ACHN (cell line): ENCODE measurements around the gene KCNQ2.

ENCODE experiments used
- DNase-seq: peaks from one replicate; pipeline ENCODE4 v3.0.0-alpha.2; 2015
- in situ Hi-C: cut with HindIII; loops from 2 replicates; pipeline ENCODE4 v1.10.0; 2017; ENCODE audit warnings: low sequenced_read_pairs, low pct_ligation_motif_present, low pct_unique_long_range_greater_than_20kb

KCNQ2 gene

DNA sequence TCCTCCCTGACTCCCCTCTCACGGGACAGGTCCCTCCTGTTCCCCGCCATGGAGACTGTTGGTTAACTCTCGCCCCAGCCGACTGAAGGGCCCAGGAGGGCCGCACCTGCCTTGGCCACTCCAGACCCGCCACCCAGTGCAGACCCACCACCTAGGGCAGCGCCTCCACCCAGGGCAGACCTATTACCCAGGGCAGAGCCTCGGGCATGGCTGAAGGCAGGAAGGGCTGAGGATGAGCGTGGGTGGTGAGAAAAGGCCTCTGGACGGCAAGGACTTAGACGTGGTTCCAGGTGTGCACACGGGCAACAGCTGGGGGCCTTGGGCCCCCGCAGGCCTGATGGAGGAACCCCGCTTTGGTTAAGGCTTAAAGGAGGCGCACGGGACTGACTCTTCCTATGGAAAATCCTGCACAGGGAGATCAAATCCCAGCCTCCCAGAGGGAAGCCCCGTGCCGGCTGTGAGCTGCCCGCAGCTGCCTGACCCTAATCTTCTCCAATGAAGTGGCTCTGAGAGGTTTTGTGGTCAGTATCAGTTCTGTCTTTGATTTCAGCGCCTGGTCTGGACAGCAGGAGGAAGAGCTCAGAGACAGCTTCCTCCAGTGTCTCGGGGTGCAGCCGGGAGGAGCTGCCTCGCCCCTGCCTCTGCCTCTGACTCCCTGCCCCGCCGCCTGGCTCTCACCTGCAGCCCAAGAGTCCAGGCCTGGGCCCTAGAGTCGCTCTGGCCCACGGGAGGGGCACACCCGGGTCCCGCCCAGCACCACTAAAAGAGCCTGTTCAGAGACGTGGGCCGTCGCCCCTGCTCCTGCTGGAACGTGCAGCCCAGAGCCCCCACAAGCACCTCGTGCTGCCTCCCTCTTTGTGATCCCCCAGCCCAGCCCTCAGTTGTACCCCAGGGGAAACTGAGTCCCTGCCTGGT lies 99.2 kb downstream of the KCNQ2 start:
- in situ Hi-C loops, result no loop called here
- no peak for DNase-seq

DNA sequence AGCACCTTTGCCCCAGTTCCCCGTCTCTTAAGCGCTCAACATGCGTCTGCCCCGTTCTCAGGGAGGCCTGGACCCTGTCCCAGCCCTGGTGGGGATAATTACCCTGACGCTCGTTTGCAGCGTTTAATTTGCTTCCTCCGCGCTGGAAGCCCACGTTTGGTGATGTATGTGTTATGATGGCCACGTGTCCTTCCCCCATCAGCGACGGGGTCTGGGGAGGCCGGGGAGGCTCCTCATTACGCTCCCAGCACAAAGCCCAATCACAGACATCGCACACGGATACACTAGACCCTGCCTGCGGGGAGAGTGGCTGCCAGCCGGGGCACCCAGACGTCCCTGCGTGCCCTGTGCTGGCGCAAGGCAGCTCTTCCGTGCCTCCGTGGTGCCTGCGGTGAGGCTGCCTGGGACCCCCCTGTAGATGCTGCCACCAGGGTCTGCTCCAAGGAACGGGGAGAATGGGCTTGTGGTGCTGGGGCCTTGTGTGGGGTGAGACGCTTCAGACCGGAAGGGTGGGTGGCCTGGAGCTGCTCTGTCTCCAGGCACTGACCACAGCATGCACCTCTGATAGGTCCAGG lies 101.1 kb downstream of the KCNQ2 start:
- in situ Hi-C loops, result no loop called here
- DNase-seq, result no peak

DNA sequence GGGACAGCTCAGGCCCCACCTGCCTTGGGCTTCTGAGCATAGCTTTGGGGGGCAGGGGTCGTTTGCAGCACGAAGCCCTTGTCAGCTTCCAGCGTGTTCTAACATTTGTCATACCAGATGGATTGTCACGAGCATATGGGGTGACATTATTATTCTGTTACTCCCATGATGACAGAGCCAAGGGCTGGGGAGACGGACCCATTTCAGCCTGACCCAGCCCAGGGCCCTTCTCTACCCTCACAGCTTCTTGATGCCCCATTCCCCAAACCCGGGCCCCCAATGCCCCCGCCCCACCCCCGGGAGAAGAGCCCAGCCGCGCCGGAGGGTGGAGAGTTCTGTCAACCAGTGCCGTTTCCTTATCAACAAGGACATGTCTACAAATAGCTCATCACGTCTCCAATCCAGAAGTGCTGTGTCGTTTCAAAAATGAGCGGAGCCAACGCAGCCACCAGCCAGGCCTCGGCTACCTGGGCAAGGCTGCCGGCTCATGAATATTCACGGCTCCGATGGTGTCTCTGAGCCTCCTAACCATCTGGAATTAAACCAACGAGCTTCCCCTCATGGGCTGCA lies 101.8 kb downstream of the KCNQ2 start:
- in situ Hi-C loops, result no loop called here

DNA sequence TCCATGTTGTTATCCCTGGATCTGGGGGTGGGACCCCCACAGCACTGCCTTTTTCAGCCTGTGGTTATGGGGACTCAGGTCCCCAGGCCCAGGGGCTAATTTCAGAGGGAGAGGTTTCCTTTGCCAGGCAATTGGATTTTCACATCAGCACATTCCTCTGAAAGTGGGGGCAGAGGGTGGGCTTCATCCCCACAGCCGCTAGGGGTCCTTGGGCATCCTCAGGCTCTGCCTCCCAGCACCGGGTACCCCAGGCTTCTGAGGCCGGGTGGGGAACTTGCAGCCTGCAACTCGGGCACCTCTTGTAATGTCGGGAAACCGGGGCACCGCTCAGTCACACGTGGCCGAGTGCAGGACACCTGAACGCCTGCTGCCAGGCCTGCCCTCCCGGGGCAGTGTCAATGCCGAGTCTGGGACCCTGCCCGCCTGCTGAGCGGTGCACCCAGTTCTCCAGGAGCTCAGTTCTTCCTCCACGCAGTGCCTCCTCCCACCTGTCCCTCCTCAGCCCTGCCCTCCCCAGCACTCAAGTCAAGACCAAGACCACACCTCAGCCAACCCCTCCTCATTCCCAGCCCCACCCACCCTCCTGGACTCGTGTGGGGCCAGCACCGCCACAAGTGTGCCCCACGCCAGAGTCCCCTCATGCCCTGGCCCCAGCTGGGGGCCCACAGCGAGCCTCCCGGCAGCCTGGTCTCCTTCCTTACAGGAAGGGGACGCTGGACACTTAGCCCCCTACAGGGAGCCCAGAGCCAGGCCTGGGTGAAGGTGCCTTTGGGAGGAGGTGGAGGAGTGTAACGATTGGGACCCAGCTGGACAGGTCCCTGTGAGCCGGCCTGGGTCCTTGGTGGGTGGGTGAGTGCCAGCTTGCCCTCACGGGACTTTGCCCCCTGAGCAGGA lies 102.5 kb downstream of the KCNQ2 start:
- DNase-seq, result no peak
- in situ Hi-C loops, result no loop called here

More for the DNA sequence above, 101.8 kb downstream of the KCNQ2 start:
- DNase-seq, result no peak

DNA sequence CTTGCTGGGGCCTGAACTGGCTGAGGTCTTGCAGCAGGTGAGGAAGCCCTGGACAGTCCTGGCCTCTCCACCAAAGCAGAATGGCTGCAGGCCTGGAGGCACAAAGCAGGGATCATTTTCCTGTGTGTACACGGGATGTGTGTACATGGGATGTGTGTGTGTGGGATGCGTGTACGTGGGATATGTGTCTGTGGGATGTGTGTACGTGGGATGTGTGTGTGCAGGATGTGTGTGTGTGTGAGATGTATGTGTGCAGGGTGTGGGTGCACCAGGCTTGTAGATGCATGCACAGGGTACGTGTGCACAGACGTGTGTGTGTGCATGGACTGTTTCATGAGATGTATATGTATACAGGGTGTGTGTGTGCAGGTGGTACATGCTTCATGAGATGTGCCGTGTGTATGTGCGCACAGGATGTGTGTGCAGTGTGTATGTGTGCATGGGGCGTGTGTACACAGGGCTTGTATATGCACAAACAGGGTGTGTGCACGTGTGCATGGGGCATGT lies 103.4 kb downstream of the KCNQ2 start:
- no peak for DNase-seq
- in situ Hi-C loops, result no loop called here

DNA sequence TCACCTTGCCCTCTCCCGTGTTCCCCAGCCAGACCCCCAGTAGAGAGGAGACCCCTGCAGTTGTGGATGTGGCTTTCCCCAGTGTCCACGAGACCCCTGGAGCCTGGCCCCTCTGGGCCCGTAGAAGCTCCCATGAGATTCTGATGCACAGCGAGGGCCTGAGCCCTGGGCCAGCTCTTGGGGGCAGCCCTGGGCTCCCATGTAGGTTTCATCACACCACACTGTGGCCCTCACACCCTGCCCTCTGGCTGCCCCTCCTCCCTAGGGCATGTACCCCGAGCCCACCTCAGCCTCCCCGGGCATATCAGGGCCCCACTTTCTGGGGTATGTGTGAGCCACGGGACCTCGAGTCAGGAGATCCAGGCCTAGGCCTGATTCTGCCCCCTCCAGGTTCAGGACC lies 104.3 kb downstream of the KCNQ2 start:
- in situ Hi-C loops, result no loop called here

DNA sequence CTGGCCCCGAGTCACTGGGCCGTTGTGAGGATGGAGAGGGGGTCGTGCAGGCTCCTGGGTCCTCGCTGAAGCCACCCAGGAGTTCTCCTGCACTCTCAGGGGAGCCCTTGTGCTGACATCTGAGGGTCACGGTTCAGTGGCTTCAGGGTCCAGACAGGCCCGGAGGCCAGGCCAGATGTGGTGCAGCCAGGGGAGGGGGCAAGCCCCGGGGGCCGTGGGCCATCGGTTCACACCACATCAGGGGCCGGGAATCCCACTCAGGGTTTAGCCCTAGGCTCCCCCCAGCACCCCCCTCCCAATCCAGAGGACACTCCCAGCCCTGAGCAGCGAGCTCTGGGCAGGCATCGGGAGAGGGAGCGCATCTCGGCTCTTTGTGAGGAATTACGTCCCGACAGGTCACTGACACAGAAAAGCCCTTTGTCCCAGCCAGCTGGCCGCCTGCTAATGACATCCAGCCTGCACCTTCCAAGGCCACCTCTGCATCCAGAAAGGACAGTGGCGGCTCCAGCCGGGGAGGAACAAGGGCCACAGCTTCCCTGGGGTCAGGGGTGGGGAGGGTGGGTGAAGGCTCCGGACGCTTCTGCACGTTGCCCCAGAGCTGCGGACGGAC lies 104.9 kb downstream of the KCNQ2 start:
- in situ Hi-C loops, result no loop called here
- no peak for DNase-seq

More for the DNA sequence above, 104.3 kb downstream of the KCNQ2 start:
- DNase-seq, result no peak

DNA sequence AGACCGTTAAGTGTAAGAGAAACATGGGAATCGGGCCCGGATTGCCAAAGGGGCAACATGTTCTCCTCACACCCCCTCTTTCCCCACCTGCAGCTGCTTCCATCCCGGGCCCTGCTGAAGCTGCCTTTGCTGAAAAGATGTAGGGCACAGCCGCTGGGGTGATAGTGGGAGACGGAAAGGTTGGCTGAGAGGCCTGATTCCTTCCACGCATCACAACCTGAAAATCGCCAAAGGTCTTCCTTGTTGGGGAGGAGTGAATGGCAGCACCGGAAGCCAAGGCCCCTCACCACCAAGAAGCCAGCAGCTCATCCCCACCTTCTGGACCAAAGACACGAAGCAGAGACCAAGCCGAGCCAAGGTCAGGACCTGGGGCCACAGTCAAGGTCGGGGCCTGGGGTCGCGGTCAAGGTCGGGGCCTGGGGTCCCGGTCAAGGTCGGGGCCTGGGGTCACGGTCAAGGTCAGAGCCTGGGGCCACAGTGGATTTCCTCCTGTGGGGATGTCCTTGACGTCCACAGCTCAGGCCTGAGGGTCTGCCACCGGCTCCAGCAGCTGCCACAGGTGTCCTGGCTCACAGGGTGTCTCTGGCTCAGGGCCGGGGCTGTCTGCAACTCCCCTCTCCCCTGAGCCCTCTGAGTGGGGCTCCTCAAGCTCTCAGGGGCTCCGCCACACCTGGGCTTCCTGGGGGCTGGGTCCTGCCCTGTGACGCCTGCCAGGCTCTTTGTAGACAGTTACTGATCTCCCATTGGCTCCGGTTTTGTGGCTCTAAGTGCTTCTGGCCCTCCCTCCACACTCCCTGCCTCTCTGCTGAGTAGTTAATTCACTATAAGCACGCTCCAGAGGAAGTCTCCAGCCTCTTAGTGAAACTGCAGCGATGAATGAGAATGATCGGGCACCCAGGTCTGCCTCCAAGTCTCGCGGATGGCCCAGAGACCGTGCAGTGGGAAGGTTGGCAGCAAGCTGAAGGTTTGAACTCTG lies 105.8 kb downstream of the KCNQ2 start:
- in situ Hi-C loops, result no loop called here
- no peak for DNase-seq

DNA sequence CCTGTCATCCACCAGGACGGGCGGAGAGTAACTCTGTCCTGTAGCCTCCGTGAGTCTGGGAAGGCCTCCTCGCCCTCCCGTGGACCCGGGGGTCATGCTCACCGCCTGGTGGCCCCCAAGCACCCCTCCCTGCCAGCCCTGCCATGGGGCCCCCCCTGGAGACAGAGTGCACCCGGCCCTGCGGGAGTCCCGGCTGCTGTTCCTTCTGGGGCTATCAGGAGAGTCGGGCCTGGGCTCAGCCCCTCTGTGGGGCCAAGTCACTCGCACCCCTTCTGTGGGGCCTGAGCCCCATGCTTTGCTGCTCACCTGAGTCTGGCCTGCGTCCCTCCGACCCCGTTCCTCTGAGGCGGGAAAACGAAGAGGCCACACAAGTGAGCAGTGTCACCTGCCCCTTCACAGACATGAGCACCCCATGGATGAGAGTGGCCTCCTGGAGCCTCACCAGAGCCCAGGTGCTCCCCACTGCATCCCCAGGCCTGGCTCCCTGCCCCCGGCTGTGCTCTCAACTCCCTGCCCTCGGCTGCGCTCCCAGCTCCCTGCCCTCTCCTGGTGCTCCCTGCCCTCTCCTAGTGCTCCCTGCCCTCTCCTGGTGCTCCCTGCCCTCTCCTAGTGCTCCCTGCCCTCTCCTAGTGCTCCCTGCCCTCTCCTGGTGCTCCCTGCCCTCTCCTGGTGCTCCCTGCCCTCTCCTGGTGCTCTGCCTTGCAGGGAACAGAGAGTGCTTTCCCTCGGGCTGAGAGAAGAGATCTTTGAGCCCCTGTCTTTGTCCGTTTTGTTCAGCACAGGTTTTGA lies 106.7 kb downstream of the KCNQ2 start:
- no peak for DNase-seq
- in situ Hi-C loops, result no loop called here

DNA sequence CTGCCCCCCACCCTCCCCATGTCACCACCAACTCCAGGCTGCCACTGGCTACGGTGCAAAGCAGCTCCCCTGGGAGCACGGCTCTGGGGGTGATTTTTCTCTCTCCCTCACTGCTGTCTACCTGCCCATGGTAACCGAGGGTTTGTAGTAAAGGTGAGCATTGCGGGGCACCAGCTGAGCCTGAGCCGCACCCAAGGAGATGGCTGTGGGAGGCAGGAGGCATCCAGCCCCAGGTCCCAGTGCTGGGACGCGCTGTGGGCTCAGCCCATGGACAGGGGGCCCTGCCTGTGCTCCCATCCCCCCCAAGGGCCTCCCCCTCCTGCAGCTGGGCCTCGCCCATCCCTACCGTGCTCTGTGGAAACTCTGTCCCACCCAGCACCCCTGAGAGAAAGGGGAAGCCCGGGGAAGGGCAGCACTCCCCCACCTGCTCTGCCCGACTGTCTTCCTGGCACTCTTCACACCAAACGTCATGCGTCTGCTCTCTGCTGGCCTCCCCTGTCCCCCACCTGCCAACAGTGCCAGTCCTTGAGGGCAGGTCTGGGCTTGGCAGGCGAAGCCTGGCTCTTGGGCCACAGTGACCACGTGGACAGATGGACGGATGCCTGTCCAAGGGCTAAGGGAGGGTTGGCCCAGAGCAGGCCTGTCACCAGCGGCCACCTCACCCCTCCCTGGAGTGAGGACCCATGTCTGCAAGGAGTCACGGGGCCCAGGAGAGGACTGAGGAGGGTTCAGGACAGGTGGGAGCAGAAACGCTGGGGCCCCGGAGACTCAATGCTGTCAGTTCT lies 107.5 kb downstream of the KCNQ2 start:
- in situ Hi-C loops, result no loop called here
- DNase-seq, result no peak

DNA sequence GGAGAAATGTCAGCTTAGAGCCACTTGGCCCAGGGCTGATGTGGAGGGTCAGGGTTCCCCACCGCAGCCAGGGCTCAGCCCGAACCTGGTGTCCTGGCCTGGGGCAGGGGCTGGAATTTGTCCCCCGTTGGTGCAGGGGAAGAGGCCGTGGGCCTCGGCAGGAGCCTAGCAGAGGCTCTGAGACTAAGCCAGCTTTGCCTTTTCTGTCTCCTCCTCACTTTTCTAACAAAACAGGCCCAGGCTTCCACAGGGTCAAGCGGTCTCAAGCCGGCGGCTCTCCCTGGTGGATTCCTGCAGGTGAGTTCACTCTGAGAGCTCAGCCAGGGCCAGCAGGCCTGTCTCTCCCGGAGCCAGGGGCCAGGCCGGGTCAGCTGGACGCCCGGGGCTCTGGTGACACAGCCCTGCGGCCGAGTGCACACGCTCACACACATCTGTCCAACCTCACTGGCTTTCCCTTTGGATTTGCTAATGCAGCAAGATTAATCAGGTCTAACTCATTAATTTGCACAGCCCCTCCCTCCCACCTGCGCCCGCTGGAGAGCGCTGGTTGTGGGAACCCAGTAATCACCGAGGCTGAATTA lies 108.4 kb downstream of the KCNQ2 start:
- no peak for DNase-seq
- in situ Hi-C loops, result no loop called here

DNA sequence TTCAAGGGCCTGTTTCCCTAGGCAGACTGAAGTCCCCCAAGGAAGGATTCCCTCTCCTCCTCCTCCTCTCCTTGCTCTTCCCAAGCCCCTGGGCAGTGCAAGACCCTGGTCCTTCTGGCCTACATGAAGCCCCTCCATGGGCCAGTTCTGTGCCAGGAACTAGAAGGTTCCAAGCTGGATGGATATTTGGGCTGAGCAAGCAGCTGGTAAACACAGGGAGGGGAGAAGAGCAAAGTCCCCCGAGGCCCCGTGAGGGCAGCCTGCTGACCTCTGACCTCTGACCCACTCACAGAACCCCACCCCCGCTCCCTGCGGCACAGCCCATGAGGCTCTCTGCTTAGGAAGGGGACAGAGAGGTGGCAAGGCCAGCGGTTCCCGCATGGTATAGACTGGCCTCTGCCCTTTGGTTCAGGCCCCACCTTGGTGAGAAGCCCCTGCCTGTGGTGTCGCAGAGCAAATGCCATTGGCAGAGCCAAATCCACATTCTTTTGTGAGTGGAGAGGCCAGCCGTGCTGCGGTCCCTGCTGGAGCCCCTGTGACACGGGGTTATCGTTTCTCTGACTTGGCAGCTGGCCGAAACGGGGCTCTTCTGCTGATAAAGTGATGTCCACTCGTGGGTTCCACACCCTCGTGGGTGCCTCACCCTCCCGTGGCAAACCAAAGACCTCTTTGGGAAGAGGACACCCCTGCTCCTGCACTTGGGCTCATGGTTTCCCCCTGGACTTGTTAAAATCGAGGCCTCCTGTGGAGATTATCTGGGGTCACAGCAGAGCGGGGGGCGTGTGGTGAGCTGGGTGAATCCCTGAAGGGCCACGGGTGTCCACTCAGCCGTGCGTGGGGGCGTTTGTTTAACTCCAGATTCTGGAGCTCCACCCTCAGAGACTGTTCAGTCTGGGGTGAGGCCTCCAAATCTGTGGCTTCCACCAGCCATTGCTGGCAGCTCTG lies 109.2 kb downstream of the KCNQ2 start:
- no peak for DNase-seq
- in situ Hi-C loops, result no loop called here

DNA sequence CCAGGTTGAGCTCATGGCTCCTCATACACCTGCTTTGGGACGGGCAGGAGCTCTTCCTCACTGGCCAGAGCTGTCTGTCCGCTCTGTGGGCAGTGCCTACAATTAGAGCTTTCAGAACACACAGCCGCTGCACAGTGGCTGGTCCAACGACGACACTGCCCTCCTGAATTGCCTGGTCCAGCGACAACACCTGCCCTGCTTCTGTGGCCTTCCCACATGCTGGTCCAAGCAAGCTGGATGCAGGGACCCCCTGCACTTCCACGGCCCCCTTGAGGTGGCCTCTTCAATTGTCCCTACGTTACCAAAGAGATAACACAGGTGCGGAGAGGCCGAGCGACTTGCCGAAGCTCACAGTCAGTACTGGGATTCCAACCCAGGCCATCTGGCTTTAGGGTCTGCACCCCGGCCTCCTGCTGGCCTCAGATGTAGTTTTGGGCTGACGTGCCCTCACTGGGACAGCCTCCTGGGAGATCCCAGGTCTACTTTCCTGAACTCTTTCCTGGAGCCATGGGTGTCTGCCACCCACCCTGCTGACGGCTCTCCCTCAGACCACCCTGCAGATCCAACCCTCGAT lies 109.9 kb downstream of the KCNQ2 start:
- DNase-seq, result no peak
- in situ Hi-C loops, result no loop called here
